HG03280 (cell line): ENCODE data around the gene FIBCD1.

ENCODE experiments used
- ATAC-seq: cut with Tn5 transposase; IDR thresholded peaks from one replicate; pipeline ENCODE4 v1.9.1; 2021; ENCODE audit warnings: mild to moderate bottlenecking, moderate library complexity; ENCODE audit not compliant: unreplicated experiment

The FIBCD1 gene

GRCh38 chr9:130937146-130938076, 1.6 kb downstream of the FIBCD1 start:
- ATAC-seq: no peak

- ATAC-seq: no peak
Observed at GRCh38 chr9:130936285-130937117, 2.5 kb downstream of the FIBCD1 start.

- no peak for ATAC-seq
Observed at GRCh38 chr9:130935648-130936271, 3.3 kb downstream of the FIBCD1 start.

- no peak for ATAC-seq
Observed at GRCh38 chr9:130934702-130935647, 4.1 kb downstream of the FIBCD1 start.

- no peak for ATAC-seq
Observed at GRCh38 chr9:130934246-130934645, 4.8 kb downstream of the FIBCD1 start.

- ATAC-seq: no peak
Observed at GRCh38 chr9:130933114-130934046, 5.7 kb downstream of the FIBCD1 start.

- no peak for ATAC-seq
Observed at GRCh38 chr9:130932255-130933079, 6.6 kb downstream of the FIBCD1 start.

- ATAC-seq: no peak
Observed at GRCh38 chr9:130931508-130932254, 7.4 kb downstream of the FIBCD1 start.

- ATAC-seq: no peak
Observed at GRCh38 chr9:130930804-130931349, 8.2 kb downstream of the FIBCD1 start.

- ATAC-seq: no peak
Observed at GRCh38 chr9:130930132-130930803, 8.8 kb downstream of the FIBCD1 start.

- no peak for ATAC-seq
Observed at GRCh38 chr9:130929571-130930038, 9.4 kb downstream of the FIBCD1 start.

- ATAC-seq: no peak
Observed at GRCh38 chr9:130927995-130928900, 10.8 kb downstream of the FIBCD1 start.

- ATAC-seq: no peak
Observed at GRCh38 chr9:130927338-130927737, 11.7 kb downstream of the FIBCD1 start.

- no peak for ATAC-seq
Observed at GRCh38 chr9:130925050-130925678, 13.9 kb downstream of the FIBCD1 start.

GRCh38 chr9:130924448-130924788, 14.6 kb downstream of the FIBCD1 start:
- no peak for ATAC-seq
